Measurements from ENCODE around the gene NFIA.

DNA sequence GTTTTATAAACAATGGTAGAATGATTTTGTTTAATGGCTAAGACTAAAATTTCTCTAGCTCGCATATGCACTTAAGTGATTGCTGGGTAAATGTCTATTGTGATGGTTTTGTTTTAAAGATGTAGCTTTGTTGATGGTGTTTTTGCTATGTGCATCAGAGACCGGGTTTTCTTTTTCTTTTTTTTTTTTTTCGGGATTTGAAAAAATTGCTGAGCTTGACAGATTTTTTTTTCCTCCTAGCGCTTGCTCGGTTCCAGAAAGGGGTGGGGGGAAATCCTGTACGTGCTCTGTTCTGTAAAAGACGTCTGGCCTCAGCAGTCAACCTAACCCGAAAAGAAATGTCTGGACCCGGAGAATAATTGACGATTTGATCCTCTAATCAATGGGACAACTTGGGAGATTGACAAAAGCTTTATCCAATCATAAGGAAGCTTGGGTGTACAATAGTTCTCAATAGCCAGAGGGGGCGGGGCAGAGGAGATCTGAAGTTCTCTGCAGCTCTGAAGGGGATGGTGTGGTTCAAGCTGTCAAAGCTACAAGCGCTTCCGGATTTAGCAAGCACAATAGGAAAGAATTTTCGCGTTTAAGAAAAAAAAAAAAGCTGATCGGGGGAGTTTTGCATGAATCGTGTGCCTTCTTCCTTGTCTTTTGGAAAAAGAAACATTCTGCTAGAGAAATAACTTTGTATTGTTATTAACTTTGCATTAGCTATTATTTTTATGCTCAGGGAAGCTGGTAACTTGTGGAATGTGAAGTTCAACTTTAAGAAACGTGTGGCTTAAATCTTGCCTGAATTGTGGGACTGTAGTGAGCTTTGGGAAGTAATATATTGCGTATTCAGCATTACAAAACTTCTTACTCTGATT, 4.5 kb upstream of the NFIA start:
- TF ChIP-seq, protein P1, sequence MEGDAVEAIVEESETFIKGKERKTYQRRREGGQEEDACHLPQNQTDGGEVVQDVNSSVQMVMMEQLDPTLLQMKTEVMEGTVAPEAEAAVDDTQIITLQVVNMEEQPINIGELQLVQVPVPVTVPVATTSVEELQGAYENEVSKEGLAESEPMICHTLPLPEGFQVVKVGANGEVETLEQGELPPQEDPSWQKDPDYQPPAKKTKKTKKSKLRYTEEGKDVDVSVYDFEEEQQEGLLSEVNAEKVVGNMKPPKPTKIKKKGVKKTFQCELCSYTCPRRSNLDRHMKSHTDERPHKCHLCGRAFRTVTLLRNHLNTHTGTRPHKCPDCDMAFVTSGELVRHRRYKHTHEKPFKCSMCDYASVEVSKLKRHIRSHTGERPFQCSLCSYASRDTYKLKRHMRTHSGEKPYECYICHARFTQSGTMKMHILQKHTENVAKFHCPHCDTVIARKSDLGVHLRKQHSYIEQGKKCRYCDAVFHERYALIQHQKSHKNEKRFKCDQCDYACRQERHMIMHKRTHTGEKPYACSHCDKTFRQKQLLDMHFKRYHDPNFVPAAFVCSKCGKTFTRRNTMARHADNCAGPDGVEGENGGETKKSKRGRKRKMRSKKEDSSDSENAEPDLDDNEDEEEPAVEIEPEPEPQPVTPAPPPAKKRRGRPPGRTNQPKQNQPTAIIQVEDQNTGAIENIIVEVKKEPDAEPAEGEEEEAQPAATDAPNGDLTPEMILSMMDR (IDR thresholded peaks at IDR 0.05) = peak in 2 of 7 experiments; percentile 8 to 24
- TF ChIP-seq POLR2A (IDR thresholded peaks at IDR 0.05) = no peak
